Hypothalamus (tissue), 51 donors: ENCODE measurements around the gene LGALS3.

Source experiments
- DNase-seq, 51 donors: peaks; one replicate each; lab custom pipeline; 2025; lab: John Stamatoyannopoulos, UW

Gene LGALS3

DNA sequence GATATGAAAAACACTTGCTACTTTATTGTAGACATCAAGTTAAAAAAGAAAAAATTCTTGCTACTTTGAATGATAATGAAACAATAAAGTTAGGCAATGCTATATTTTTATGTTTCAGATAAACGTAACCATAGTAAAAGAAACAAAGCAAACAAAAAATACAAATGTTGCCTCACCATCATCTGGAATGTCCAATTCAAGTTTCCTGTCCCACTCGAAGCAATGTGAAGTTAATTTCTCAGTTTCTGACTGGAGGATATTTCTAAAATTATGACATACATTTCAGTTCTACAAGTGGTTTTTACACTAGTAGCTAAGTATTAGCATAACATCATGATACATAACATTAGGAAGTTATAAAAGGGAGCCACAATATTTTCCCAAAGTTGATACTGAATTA lies 41.5 kb downstream of the LGALS3 start:
- no peak for DNase-seq

DNA sequence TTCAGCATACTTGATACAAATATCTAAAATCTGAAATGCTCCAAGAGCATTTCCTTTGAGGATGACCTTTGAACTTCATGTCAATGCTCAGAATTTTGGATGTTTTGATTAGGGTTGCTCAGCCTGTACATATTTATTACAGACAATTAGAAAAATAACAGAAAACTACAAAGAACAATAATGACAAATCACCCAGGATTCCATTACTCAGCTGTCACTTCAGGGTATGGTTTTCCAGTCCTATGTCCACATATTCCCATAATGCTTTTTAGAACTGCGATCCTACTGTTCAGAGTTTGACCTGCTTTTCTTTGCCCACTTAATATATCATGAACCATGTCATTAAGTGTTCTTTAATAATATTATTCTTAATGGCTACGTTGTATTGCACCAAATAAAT lies 51.0 kb downstream of the LGALS3 start:
- no peak for DNase-seq

DNA sequence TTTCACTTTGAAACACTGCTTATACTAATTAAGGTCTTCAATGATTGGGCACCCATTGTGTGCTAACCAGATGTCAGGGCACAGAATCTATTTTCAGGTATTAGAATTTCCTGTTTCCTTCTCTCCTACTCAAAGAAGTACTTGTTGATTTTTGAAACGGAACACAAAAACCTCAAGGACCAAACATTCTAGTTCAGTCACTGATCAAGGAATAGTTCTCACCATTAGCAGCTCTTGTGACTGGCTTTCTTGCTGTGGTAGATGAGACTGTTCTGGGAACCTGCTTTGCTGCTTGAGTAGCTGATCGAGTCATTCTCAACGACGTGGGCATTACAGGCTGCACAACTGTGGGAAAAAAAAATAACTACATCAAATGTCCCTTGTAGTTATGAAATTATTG lies 51.4 kb downstream of the LGALS3 start:
- DNase-seq, result no peak

DNA sequence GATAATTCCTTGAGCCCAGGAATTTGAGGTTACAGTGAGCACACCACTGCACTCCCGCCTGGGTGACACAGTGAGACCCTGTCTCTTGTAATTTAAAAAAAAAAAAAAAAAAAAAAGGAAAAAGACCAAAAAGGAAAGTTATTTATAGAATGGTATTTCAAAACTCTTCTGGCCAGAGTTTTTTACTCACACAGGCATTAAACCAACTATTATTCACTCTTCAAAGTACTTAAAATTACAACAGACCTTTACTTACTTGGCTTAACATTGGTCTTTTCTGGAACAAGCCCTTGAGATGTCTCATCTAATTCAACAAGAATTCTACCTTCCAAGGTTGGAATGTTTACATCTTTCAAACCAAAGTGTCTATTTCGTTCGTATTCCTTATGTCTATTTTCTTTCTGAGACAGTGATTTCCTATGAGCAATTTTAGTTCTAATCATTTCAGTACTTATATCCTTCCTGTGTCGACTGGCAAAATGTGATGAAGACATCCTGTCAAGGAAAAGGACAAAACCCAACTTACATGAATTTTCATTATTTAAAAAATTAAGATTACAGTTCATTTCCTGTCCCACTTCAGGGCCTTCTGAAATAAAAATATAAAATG lies 59.7 kb downstream of the LGALS3 start:
- no peak for DNase-seq

DNA sequence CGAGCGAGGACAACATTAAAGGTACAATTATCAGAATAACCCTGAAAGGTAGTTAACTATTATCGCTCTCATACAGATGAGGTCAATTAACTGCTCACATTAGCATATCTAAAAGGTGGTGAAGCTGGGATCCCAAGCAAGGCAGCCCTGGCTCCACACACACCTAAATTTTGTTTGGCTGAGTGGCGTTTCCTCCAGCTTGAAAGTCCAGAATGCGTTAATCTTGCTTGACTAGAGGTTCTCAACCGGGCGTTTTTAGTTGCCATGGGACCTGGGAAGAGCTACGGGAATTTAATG lies 61.8 kb downstream of the LGALS3 start:
- no peak for DNase-seq

DNA sequence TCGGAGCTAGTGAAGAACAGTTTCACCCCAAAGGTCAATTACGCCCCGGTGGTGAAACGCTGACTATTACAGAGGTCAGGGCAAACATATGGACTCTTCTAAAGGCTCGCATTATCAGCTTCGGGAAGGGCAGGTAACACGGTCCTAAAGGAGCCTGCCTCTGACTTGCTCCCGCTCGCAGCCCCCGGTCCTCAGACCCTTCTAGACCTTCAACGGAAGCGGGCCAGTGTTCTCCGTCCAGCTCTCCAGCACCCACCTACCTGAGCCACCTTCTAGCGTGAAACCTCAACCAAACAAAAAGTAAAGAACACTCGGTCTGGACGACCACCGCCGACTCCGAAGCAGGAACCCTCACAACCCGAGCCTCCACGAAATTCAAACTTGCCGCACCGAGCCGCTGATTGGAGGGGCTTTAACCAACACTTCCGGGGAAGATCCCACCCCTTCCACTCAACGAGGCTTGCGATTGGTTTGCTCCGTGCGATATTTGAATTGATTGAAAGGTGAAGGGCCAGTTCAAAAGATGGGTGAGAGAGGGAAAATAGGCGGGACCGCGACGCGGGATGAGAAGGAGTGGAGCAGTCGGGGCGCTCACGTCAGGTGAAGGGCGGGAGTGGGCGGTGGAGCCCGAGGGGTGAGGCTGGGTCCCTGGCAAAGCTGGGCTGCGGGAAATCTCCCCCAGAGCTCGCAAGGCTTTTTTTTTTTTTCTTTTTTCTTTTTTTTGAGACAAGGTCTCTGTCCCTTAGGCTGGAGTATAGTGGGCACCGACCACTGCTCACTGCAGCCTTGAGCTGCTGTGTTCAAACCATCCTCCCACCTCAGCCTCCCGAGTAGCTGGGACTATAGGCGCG lies 62.4 kb downstream of the LGALS3 start, which contains the start of gene DLGAP5:
Gene DLGAP5, minus strand, starts transcription at position 383 of the 851 bp plus-strand sequence. CDS start 2,406 bp downstream, outside the sequence.
- peak; percentile 24 to 96 (median 83) for DNase-seq

DNA sequence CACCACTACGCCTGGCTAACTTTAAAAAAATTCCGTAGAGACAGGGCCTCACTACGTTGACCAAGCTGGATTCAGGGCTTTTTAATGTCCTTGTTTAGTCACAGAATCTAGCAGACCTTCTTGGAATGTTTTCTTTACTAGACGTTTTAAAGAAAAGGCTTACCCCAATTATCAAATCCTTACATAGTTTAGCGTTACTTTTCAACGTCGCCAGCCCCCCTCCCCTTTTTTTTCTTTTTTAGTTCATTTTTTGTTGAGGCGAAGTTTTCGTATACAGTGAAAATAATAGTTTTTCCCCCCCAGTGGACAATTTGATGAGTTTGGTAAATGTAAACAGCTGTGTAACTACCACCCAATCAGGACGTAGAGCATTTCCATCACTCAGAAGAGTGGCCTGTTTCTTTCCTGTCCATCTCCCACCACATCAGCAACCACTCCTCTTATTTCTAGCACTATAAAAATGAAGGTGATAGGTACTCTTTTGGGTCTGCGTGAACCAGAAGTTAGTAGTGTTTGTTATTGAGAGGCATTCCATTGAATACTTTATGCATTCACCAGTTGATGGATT lies 63.1 kb downstream of the LGALS3 start:
- DNase-seq, result no peak

DNA sequence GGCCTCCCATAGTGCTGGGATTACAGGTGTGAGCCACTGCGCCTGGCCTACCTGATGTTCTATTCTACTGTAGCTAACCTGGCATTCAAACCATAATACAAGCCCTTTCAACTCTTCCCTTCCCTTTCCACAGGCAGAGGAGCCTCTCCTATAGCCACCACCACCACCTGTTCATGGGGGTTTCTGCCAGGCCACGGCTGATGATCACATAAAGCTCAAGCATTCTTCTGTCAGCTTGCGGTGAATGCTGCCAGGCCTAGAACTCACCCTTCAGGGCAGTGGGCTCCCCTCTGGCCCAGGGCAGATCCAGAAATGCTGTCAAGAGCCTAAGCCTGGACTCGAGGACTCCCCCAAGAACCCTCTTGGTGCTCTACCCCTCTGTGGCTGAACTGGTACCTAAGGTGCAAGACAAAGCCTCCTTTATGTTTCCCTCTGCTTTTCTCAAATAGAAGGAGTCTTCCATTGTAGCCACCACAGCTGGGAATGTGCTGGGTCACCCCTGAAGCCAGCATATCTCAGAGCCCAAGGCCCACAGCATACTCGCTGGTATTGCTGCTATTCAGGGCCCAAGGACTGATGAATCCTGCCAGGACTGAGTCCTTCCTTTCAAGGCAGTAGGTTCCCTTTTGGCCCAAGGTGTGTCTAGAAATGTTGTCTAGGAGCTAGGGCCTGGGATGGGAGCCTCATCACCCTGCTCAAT lies 65.8 kb downstream of the LGALS3 start:
- no peak for DNase-seq
